ENCODE results near the gene ADGRG6. TPM values are rescaled to one million over a fixed set of nuclear protein-coding genes. Genes with fewer than 3 reads are reported as not detected.

ADGRG6 gene
- total RNA-seq, 1 experiment from 2014 or later = 31.0 TPM

GRCh38 chr6:142481466-142481865, 179.7 kb downstream of the ADGRG6 start:
- no peak for DNase-seq (ENCODE audit: low spot score)

- no peak for DNase-seq (ENCODE audit: low spot score)
Observed at GRCh38 chr6:142482249-142482648, 180.4 kb downstream of the ADGRG6 start.

- no peak for DNase-seq (ENCODE audit: low spot score)
Observed at GRCh38 chr6:142482974-142483373, 181.2 kb downstream of the ADGRG6 start.

GRCh38 chr6:142485256-142485655, 183.4 kb downstream of the ADGRG6 start:
- no peak for DNase-seq (ENCODE audit: low spot score)

GRCh38 chr6:142489722-142490610, 188.2 kb downstream of the ADGRG6 start:
- DNase-seq (ENCODE audit: low spot score) = peak; percentile 10

Other genes with a start within 250 kb of the ADGRG6 start
- gene GJE1, start 169.1 kb upstream of the ADGRG6 start, total RNA-seq (2014; rRNA removed; shearing (Covaris generic)) = not detected in 2 replicates
- not detected in 2 replicates for gene NMBR, start 154.9 kb upstream of the ADGRG6 start, total RNA-seq (2014; rRNA removed; shearing (Covaris generic))
- gene VTA1, start 154.7 kb upstream of the ADGRG6 start, total RNA-seq (2014; rRNA removed; shearing (Covaris generic)) = 116 and 124 TPM in 2 replicates

All from A172 (cell line).